DND-41 (cell line): ENCODE results near the gene SOS2.

Source experiments
- ATAC-seq: fragments of 200-7000 bp; cut with Tn5 transposase; 3 replicates; pipeline ENCODE4 v1.9.1; 2021; ENCODE audit warnings: low read depth; ENCODE audit not compliant: insufficient read depth
- DNase-seq: peaks from one replicate; pipeline ENCODE4 v3.0.0-alpha.2; 2020
- H2AFZ ChIP-seq: 2 replicates; pipeline ENCODE4 v1.6.0; 2012; ENCODE audit warnings: low read depth, low read length
- H3K27ac ChIP-seq: 2 replicates; pipeline ENCODE4 v1.5.1; 2012; ENCODE audit warnings: low read length, inconsistent platforms
- H3K27me3 ChIP-seq: fragments of 200-600 bp; sonication (generic); 2 replicates; pipeline ENCODE4 v1.6.0; 2012; ENCODE audit warnings: low read length, mild to moderate bottlenecking, inconsistent platforms; ENCODE audit not compliant: insufficient read depth, poor library complexity
- H3K36me3 ChIP-seq: 2 replicates; pipeline ENCODE4 v1.5.1; 2012; ENCODE audit warnings: low read length, inconsistent platforms; ENCODE audit not compliant: insufficient read depth
- H3K4me1 ChIP-seq: 2 replicates; pipeline ENCODE4 v1.5.1; 2012; ENCODE audit warnings: mild to moderate bottlenecking, low read length; ENCODE audit not compliant: insufficient read depth
- H3K4me2 ChIP-seq: 2 replicates; pipeline ENCODE4 v1.6.0; 2012; ENCODE audit warnings: mild to moderate bottlenecking, moderate library complexity, low read length, inconsistent platforms; ENCODE audit not compliant: insufficient read depth
- H3K4me3 ChIP-seq, 2 experiments: fragments of 200-600 bp in 1 of 2; shearing (Covaris generic) in 1 of 2; 2 replicates each; pipeline ENCODE4 v1.5.1; 2012 to 2016; ENCODE audit warnings: inconsistent platforms in 2 of 2, low read length in 2 of 2, mild to moderate bottlenecking in 2 of 2, low read depth in 1 of 2, moderate library complexity in 1 of 2
- H3K79me2 ChIP-seq: 2 replicates; pipeline ENCODE4 v1.6.0; 2012; ENCODE audit warnings: low read length, inconsistent platforms; ENCODE audit not compliant: insufficient read depth
- H3K9ac ChIP-seq: 2 replicates; pipeline ENCODE4 v1.6.0; 2012; ENCODE audit warnings: low read depth, mild to moderate bottlenecking, inconsistent platforms, low read length, moderate library complexity
- H3K9me3 ChIP-seq: 2 replicates; pipeline ENCODE4 v1.5.1; 2012; ENCODE audit warnings: low read length, moderate library complexity, mild to moderate bottlenecking, inconsistent platforms; ENCODE audit not compliant: insufficient read depth, severe bottlenecking
- H4K20me1 ChIP-seq: 2 replicates; pipeline ENCODE4 v1.6.0; 2012; ENCODE audit warnings: low read length; ENCODE audit not compliant: insufficient read depth
- EZH2 ChIP-seq: IDR thresholded peaks from 3 replicates; pipeline ENCODE4 v1.6.1; 2012; ENCODE audit warnings: borderline replicate concordance, low read depth, mild to moderate bottlenecking, moderate library complexity, low read length, inconsistent platforms; ENCODE audit not compliant: severe bottlenecking
- TF ChIP-seq, protein P1 (sequence below): IDR thresholded peaks from 2 replicates; pipeline ENCODE4 v1.5.1; 2012; ENCODE audit warnings: borderline replicate concordance, low read length, moderate library complexity, mild to moderate bottlenecking; ENCODE audit not compliant: poor library complexity, severe bottlenecking; ENCODE audit errors: extremely low read depth

The SOS2 gene

DNA sequence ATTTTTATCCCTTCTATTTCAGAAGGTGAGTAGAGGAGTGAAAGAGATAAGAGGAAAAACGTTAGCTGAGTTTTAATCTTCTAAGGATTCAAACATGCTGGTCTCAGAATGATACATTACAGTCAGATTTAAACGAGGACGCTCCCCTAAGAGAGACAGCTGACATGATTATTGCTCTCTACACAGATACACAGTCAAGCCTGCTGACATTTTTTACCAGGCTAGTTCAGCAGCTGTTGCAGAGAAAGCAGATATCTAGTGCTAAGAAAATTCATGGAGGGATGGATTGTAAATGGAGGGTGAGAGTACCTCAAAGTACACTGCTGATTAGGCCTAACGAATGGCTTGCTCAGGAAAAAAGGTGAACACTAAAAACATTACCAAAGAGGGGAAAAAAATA is 31.9 kb upstream of the SOS2 start:
- Histone ChIP-seq H3K4me1 (no peaks in the 10 kb centered on the region), H4K20me1 (no peaks in the 10 kb centered on the region), H3K9me3 (no peaks in the 10 kb centered on the region), H2AFZ (no peak overlapping the region), H3K4me2 (no peak overlapping the region), H3K27ac (no peak overlapping the region), H3K27me3 (no peaks in the 10 kb centered on the region), H3K4me3 (no peak overlapping the region), H3K36me3 (peaks cover 5% of the 10 kb centered on the region; the same call in 1 of the 2 replicates), H3K79me2 (no peaks in the 10 kb centered on the region), H3K9ac (no peak overlapping the region; the same call in 1 of the 2 replicates)
- DNase-seq (no peak), ATAC-seq (no peak)
- TF ChIP-seq EZH2, result no peak
- TF ChIP-seq, protein P1, sequence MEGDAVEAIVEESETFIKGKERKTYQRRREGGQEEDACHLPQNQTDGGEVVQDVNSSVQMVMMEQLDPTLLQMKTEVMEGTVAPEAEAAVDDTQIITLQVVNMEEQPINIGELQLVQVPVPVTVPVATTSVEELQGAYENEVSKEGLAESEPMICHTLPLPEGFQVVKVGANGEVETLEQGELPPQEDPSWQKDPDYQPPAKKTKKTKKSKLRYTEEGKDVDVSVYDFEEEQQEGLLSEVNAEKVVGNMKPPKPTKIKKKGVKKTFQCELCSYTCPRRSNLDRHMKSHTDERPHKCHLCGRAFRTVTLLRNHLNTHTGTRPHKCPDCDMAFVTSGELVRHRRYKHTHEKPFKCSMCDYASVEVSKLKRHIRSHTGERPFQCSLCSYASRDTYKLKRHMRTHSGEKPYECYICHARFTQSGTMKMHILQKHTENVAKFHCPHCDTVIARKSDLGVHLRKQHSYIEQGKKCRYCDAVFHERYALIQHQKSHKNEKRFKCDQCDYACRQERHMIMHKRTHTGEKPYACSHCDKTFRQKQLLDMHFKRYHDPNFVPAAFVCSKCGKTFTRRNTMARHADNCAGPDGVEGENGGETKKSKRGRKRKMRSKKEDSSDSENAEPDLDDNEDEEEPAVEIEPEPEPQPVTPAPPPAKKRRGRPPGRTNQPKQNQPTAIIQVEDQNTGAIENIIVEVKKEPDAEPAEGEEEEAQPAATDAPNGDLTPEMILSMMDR, result no peak

DNA sequence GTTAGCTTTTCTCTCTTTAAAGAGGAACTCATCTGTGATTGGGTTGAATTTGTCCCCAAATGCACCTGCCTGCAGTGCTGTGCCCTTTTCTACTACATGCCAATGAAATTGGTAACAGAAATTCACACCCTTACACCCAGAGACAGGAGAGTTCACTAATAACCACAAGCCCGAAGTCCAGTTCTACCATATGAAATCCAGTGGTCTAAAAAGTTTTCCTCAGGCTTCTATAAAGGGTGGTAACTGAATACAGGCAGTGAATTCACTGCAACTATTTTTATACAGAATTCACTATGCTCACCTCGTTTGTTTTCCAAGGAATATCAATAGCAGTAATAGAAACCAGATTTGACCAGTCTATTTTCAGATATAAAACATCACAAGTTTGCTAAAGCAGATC is 31.5 kb upstream of the SOS2 start:
- no peak for DNase-seq

DNA sequence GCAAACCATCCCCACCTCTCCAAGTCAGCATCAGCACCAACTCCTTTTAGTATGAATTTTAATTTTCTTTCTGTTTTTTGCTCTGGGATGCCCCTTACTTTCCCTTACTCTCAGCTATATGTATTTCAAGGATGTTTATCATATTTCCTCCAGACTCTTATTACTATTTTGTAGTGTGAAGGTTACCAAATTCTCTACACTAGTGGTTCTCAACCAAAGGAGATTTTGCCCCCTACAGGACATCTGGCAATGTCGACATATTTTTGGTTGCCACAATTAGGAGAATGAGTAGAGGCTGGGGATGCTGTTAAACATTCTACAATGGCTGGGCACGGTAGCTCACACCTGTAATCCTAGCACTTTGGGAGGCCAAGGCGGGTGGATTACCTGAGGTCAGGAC is 29.1 kb upstream of the SOS2 start:
- no peak overlapping the region for H3K27ac ChIP-seq
- H3K4me2 ChIP-seq, result no peak overlapping the region
- no peaks in the 10 kb centered on the region; the same call in 1 of the 2 replicates for H3K36me3 ChIP-seq
- H3K9me3 ChIP-seq, result no peaks in the 10 kb centered on the region
- no peak for TF ChIP-seq EZH2
- TF ChIP-seq, protein P1, result peak; percentile 55
- H4K20me1 ChIP-seq, result no peaks in the 10 kb centered on the region
- DNase-seq (no peak), ATAC-seq (peak; percentile 72; the same call in 1 of the 3 replicates)
- no peak overlapping the region for H3K9ac ChIP-seq
- H2AFZ ChIP-seq, result no peak overlapping the region
- no peak overlapping the region for H3K4me3 ChIP-seq
- no peaks in the 10 kb centered on the region for H3K4me1 ChIP-seq
- no peaks in the 10 kb centered on the region for H3K79me2 ChIP-seq
- H3K27me3 ChIP-seq, result no peaks in the 10 kb centered on the region

More for the DNA sequence above, 31.5 kb upstream of the SOS2 start:
- no peak for ATAC-seq
- no peak for TF ChIP-seq EZH2
- TF ChIP-seq, protein P1, result no peak
- Histone ChIP-seq H3K4me2 (no peak overlapping the region), H3K4me3 (no peak overlapping the region), H3K9ac (no peak overlapping the region), H2AFZ (no peak overlapping the region), H3K27ac (no peak overlapping the region), H3K79me2 (no peaks in the 10 kb centered on the region), H3K27me3 (no peaks in the 10 kb centered on the region), H3K9me3 (no peaks in the 10 kb centered on the region), H3K36me3 (peaks cover 3% of the 10 kb centered on the region; the same call in 1 of the 2 replicates), H4K20me1 (no peaks in the 10 kb centered on the region), H3K4me1 (no peaks in the 10 kb centered on the region)

DNA sequence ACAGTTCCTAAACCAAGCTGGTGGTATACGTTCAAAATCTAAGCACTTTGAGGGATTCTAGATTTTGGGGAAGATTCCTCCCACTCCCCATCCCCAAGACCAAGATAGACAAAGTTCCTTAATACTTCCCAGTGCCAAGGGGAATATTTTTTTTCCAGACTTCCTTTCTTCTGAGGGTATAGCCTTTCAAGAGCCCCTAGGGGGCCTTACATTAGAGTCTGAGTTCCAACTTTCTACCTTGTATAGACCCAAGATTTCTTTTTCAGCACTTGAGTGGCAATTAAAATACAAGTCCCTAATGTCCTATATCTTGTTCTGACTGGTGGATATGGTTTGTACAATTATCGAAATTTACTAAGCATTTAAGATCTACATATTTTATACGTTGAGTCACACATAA is 28.7 kb upstream of the SOS2 start:
- H3K4me2 ChIP-seq, result no peak overlapping the region
- no peak overlapping the region for H3K27ac ChIP-seq
- H2AFZ ChIP-seq, result no peak overlapping the region
- no peaks in the 10 kb centered on the region for H3K9me3 ChIP-seq
- no peaks in the 10 kb centered on the region for H3K4me1 ChIP-seq
- H3K36me3 ChIP-seq, result no peaks in the 10 kb centered on the region; the same call in 1 of the 2 replicates
- no peaks in the 10 kb centered on the region for H3K79me2 ChIP-seq
- no peak for TF ChIP-seq EZH2
- TF ChIP-seq, protein P1, result no peak
- no peaks in the 10 kb centered on the region for H4K20me1 ChIP-seq
- H3K9ac ChIP-seq, result no peak overlapping the region
- H3K27me3 ChIP-seq, result no peaks in the 10 kb centered on the region
- no peak for DNase-seq
- no peak overlapping the region for H3K4me3 ChIP-seq
- ATAC-seq, result no peak
